GM19463 (cell line): ENCODE data around the gene MTCL3.

Experiments used
- ATAC-seq: cut with Tn5 transposase; IDR thresholded peaks from one replicate; pipeline ENCODE4 v1.9.1; 2021; ENCODE audit warnings: mild to moderate bottlenecking, moderate library complexity; ENCODE audit not compliant: unreplicated experiment

Gene MTCL3

GRCh38 chr6:127475135-127475822, 43.9 kb downstream of the MTCL3 start:
- ATAC-seq, result no peak

GRCh38 chr6:127471379-127472255, 47.5 kb downstream of the MTCL3 start:
- no peak for ATAC-seq

DNA sequence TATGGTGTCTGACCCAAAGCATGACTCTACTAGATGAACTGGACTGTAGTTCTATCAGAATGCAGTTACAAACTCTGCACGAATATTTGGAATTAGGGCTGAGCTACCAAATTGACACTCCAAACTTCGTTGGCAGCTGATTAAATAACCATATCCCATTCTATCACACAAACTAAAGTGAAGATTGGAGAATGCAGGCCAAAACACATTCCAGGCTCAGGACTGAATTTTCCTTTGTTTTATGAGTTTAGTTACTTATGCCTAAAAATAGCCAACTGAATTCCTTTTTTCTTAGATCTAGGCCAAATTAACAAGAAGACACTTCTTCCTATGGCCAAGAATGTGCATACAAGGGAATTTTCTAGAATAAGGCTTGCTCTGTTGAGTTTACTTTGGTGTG, 50.2 kb downstream of the MTCL3 start:
- no peak for ATAC-seq

GRCh38 chr6:127466416-127466815, 52.7 kb downstream of the MTCL3 start:
- ATAC-seq, result no peak

GRCh38 chr6:127464881-127465459, 54.2 kb downstream of the MTCL3 start:
- peak; percentile 95 for ATAC-seq

GRCh38 chr6:127464161-127464880, 54.8 kb downstream of the MTCL3 start:
- no peak for ATAC-seq

DNA sequence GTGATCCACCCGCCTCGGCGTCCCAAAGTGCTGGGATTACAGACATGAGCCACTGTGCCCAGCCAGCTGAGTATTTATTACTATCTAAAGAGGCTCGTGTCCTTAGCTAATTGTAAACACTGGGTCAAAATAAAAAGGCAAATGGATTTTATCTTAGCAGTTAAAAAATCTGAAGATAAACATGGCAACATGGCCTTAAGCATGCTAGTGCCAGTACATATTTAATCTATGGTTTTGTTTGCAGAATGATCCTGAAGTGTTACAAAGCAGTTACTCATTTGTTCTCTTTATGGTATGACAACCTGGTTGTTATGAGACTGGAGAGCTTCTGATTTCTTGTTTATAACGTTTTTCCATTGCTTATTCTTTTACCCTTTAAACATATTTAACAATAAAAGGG, 56.1 kb downstream of the MTCL3 start:
- ATAC-seq, result no peak

DNA sequence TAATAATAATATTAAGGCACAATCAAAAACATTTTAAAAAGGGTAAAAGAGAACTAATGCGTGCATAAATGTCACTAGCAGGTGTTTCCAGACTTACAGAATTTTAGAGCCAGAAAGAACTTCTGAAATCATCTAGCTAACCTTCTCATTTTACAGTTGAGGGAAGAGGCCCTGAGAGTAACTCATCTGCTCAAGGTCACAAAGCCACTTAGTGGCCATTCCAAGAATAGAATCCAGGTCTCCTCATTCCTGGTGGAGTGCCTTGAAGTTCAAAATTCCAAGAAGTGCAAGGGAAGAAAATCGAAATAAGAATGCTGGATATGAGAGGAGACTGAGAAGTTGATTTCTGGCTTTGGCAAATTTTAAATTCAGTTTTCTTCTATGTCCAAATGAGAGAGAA, 56.8 kb downstream of the MTCL3 start:
- ATAC-seq, result no peak

DNA sequence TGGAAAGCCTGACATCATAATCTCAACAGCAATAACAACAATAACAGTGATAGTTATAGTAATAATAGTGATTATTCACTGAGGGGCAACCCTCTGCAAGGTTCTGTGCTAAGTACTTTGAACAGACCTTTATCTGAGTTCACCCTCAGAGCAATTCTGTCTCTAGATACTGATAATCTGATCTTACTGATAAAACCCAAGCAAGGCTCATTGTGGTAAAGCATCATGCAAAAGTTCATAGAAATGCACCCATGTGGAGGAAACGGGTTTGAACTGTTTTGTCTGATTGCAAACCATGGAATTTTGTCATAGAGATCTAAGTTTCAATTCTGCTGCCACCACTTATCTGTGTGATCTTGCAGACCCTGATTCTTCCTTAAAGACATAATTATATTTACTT, 58.7 kb downstream of the MTCL3 start:
- no peak for ATAC-seq

GRCh38 chr6:127459231-127459641, 59.9 kb downstream of the MTCL3 start, which contains the start of gene KIAA0408:
Gene KIAA0408, minus strand, starts transcription at chr6:127459389. Its CDS starts 5,408 bp downstream, at chr6:127453981.
- no peak for ATAC-seq

DNA sequence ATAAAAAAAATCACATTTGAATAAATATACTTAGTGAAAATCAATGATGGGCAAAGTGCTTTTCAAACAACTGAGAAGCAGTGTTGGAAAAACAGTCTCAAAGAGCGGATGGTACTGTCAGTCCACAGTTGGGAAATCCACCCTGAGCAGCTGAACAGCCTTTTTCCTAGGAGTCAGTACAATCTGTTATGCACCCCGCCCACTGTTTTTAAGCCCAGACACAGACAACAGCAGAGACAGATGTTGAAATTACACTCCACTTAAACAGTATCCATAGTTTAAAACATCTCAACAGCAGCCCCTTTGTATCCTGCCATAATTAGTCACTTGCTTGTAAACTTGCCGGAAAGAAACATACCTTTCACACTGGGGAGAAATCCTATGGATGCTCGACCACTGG, 60.3 kb downstream of the MTCL3 start:
- ATAC-seq, result no peak

DNA sequence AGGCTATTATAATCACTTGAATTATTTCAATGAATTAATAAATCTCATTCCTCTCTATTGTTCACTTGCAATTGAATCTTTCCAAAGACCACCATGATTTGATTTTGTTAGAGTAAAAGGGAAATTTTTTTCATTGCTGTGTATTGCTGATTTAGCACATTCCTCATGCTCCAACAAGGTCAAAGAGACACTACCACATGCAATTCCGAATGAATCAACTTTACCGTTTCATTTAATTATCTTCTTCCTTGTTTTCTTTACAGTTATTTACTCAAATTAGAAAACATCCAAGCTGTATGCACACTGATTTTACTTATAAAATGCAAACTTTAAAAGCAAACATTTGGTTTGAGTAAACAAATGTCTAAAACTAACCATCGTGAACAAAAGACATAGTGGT, 60.9 kb downstream of the MTCL3 start:
- no peak for ATAC-seq

GRCh38 chr6:127457456-127458064, 61.6 kb downstream of the MTCL3 start:
- no peak for ATAC-seq

DNA sequence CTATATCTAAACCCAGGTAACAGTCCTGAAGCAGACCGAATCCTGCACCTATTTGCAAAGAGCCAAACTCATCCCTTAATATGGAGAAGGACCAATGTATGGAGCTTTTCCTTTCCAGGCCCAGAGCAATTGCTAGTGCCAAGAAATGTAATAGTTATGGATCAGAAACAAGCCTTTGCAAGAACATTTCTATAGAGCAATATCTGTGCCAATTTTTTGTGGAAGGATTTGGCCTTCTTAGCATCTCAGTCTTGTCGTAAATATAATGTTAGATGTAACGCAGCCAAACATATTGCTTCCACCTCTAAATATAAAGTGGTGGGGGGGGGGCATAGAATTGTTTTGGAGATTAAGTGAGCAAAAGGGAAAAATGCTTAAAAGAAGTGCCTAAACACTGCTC, 62.7 kb downstream of the MTCL3 start:
- ATAC-seq, result no peak

DNA sequence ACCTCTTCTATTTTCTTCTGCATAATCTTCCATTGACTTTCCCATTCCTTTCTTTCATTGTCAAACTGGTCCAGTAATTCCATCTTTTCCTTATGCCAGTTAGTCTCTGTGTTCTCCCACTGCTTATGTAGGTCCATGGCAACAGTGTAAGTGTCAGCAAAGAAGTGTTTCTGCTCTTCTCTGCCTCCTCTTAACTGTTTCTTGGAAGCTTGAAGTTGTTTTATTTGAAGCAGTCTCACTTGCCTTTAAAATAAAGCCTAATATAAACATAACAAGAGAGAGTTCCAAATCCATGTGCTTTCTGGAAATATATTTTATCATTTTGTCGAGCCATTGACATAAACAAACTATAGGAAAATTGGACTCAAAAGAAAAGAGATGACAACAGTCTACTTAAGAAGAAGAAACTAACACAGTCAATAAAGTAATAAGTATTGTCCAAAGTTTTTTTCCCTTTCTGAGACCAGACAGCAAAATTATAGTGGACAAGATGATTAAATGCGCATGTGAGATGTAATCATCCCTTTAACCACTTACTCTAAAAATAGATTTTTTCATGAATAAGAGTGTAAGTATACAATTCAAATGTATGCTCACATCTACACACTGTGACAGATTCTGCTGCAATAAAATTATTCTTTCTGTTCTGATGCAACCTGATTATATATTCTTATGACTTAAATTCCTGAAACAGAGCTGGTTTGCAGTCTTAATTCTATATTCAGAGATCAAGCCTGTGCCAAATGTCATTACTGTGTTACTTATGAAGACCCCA, 65.1 kb downstream of the MTCL3 start:
- ATAC-seq, result no peak

GRCh38 chr6:127452803-127453202, 66.3 kb downstream of the MTCL3 start:
- ATAC-seq, result no peak

DNA sequence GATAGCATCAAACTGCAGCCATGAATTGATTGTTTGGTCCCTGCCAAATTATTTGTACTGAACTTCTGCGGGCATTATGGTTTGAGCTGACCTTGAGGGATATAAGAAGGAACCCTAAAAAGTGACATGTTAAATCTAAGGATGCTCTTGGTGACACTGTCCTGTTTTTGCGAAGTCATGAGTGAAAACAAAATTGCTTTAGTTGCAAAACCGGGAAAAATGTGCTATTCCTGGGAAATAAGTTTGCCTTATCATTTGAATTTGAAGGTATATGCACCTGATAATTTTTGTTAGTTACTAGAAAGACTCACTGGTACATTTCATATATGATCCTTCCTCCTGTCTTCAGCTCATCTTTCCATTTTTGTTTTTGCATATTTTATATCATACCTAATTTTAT, 67.7 kb downstream of the MTCL3 start:
- ATAC-seq, result no peak

GRCh38 chr6:127447780-127448179, 71.4 kb downstream of the MTCL3 start:
- no peak for ATAC-seq

GRCh38 chr6:127446356-127446755, 72.8 kb downstream of the MTCL3 start:
- no peak for ATAC-seq

DNA sequence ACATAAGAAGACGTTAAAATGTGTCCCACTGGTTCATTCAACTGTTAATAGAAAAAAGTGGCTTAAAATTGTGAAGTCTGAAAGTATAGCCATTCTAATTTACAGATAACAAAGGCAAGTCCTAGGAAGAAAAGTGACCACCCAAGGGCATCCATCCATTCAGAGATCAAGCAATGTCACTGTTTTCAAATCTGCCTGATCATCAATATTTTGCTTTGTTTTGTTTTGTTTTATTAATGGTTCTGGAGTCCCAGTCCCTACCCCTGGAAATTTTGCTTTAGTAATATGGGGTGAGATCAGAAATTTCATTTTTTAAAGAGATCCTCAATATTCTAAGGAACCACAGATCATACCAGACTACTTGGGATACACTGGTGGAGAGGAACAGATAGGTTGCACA, 77.3 kb downstream of the MTCL3 start:
- no peak for ATAC-seq
